ENCODE results near the gene SULT4A1.

- no peak for TF ChIP-seq CTCF (IDR thresholded peaks at IDR 0.05; ENCODE audit: borderline replicate concordance, extremely low read depth, low read length, poor library complexity, severe bottlenecking)
- no peak for TF ChIP-seq EZH2 (IDR thresholded peaks at IDR 0.05; ENCODE audit: borderline replicate concordance, low read depth, low read length, severe bottlenecking)
Measured at GRCh38 chr22:43885319-43885671, 23.0 kb upstream of the SULT4A1 start.

All from DND-41 (cell line).